GM19238 (cell line): Measurements from ENCODE around the gene IFNL2.
A peak's percentile ranks its signal among the peaks of the same experiment; 100 is the strongest.
"Not testable (repeated sequence)": the region's sequence is repeated elsewhere in the genome, so short reads cannot be mapped to it uniquely, and the experiment has no call there.

Experiments used
- DNase-seq: peaks from one replicate; pipeline ENCODE4 v3.0.0; 2011; ENCODE audit warnings: low spot score; ENCODE audit not compliant: insufficient read length

Gene IFNL2

GRCh38 chr19:39268085-39268484 is at the start of gene IFNL2:
Gene IFNL2 (plus strand): TSS chr19:39268396. CDS start chr19:39268569, 173 bp downstream.
- DNase-seq = not testable (repeated sequence)

- DNase-seq = not testable (repeated sequence)
Observed at GRCh38 chr19:39219108-39219507, 49.1 kb upstream of the IFNL2 start.

- DNase-seq = no peak
Observed at GRCh38 chr19:39223703-39224279, 44.4 kb upstream of the IFNL2 start.

DNA sequence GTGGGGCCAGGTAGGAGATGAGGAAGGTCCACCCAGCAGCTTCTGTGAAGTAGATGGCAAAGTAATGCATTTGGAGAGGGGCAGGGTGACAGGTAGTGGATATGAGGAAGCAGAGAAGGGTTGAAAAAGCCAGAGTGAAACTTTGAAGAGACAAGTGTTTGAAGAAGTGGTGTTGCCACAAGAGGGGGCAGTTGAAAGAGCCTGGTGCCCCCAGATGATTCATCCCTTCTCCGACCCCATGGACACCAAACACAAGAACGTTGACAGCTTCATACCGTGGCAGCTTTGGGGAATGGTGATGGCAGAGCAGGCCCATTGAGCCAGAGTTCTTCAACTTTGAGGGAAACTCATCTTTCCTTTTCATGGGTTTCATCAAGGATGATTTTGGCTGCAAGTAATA is 43.3 kb upstream of the IFNL2 start:
- DNase-seq = no peak

- no peak for DNase-seq
Observed at GRCh38 chr19:39230096-39230764, 38.0 kb upstream of the IFNL2 start.

DNA sequence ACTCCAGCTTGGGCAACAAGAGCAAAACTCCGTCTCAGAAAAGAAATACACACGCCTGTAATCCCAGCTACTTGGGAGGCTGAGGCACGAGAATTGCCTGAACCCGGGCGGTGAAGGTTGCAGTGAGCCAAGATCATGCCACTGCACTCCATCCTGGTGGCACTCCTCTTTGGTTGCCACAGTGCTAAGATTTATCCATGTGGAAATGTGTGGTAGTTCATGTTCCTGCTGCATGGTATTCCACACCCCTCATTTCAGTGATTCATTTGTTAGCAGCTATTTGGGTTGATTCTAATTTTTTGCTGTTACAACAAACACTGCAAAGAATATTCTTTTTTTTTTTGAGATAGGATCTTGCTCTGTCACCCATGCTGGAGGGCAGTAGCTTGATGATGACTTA is 35.5 kb upstream of the IFNL2 start:
- no peak for DNase-seq

- DNase-seq = no peak
Observed at GRCh38 chr19:39236527-39236926, 31.7 kb upstream of the IFNL2 start.

DNA sequence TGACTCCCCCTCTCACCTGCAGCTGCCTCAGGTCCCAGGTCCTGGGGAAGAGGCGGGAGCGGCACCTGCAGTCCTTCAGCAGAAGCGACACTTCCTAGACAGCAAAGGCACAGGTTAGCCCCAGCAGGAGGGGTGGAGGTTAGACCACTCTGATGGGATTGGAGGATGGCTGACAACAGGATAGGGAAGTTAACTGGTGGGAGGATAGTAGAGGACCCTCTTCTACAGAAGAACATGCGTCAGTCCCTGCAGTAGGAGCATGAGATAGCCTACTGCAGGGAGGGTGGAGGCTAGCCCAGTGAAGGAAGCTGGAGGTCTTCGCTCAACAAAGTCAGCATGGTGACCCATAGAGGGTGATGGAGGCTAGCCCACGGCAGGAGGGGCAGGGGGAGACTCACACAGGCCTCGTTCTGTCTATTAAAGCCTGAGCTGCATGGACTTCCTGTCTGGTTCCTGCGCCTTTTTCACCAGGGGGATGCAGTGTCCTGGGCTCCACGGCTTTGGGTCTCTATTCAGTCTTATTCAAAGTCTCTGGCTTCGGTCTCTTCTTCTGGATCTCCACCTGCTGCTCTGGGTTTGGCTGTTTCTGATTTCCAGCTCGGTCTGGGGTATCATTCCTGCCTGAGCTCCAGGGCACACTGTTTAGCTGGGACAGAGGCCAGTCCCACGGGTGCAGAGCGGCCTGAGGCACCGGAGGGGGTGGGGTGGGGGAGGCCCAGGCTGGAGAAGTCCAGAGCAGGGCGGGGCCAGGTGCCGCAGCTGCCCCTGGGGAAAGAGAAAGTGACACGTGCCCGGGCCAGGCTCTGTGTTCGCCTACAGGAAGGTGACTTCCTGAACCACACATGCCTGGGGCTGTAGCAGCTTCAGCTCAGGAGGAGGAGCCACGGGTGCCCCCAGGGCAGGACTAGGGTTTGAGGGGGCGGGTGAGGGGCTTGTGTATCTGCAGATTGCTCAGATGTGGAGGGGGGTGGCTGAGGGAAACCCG is 30.7 kb upstream of the IFNL2 start:
- DNase-seq = peak; percentile 62

DNA sequence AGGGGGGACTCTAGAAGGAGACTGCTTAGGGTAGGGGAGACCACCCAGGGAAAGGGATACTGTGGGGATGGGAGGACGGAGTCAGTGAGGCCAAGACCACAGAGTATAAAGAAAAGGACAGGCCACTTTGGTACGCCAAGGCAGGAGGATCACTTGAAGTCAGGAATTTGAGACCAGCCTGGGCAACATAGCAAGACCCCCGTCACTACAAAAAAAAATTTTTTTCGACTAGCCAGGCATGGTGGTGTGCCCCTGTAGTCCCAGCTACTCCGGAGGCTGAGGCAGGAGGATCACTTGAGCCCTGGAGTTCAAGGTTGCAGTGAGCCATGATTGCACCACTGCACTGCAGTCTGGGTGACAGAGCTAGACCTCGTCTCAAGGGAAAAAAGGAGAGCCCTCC is 30.0 kb upstream of the IFNL2 start:
- no peak for DNase-seq

GRCh38 chr19:39238944-39239343 is 29.3 kb upstream of the IFNL2 start:
- DNase-seq = no peak

- no peak for DNase-seq
Observed at GRCh38 chr19:39240421-39240820, 27.8 kb upstream of the IFNL2 start.

DNA sequence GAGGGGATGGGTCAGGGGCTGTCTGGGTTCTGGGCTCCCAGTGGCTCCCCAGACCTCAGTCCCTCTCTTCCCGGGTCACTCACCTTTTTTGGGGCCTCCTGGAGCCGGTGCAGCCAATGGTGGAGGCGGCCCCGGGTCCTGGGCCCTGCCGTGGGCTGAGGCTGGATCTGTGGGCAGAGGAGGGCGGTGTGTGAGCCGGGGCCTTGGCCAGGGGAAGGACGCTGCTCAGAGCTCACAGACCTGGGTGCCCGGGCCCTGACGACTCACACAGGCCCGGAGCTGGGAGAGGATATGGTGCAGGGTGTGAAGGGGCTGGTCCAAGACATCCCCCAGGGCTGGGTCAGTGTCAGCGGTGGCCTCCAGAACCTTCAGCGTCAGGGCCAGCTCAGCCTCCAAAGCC is 24.5 kb upstream of the IFNL2 start:
- not testable (repeated sequence) for DNase-seq

DNA sequence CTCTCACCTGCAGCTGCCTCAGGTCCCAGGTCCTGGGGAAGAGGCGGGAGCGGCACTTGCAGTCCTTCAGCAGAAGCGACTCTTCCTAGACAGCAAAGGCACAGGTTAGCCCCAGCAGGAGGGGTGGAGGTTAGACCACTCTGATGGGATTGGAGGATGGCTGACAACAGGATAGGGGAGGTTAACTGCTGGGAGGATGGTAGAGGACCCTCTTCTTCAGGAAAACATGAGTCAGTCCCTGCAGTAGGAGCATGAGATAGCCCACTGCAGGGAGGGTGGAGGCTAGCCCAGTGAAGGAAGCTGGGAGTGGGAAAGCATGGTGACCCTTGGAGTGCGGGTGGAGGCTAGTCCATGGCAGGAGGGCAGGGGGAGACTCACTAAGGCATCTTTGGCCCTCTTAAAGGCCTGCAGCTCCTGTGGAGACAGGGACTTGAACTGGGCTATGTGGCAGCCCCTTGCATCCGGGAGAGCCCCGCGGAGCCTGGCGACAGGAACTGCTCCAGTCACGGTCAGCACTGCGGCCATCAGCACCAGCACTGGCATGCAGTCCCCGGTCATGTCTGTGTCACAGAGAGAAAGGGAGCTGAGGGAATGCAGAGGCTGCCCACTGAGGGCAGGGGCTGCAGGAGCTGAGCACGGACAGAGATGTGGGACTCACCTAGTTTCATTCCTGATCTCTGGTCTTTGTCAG is 23.6 kb upstream of the IFNL2 start, which contains the start of gene IFNL3:
Gene IFNL3 (minus strand): TSS at position 597 of the 691 bp plus-strand sequence. CDS start 39 bp downstream, at position 558.
- DNase-seq = not testable (repeated sequence)

DNA sequence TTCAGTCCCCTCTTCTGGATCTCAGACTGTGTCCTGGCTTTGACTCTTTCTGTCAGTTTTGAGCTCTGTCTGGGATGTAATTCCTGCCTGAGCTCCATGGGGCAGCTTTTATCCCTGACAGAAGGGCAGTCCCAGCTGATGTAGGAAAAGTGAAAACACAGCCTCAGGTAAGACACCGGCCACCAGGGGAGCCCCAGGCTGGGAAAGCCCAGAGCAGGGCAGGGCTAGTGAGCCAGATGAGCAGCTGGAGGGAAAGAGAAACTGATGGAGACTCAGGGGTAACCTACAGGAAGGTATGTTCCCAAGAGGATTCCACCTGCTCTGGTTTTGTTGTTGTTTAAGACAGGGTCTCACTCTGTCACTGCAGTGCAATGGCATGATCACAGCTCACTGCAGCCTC is 23.0 kb upstream of the IFNL2 start:
- DNase-seq = not testable (repeated sequence)

DNA sequence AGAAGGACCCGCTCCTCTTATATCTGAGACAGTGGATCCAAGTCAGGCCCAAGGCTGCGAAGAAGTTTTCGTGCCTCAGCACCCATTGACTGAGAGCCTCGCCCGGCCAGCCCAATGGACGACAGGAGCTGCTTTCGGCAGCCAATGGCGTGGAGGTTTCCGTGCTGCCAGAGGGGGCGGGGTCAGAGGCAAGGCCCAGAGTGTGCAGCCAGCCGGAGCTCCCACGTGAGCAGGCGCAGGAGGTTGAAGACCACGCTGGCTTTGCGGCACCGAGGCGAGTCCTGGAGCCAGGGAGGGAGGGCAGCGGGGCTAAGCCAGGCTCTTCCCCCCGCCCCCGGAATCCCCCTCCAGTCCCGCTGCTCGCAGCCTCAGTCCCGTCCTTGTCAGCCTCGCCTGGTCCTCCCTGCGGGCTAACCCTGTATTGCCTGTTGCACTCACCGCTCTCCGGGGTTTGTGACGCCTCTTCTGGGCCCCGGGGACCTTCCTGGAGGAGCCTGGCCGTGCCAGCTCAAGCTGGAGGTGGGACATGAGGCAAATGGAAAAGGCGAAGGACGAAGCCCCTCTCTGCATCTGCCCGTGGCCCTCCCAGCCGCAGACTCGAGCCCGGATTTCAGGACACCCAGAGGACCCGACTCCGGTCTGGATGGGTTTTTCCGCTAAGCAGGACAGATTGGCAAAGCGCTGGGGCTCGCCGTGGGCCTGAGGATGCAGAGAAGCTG is 21.1 kb upstream of the IFNL2 start:
- DNase-seq = no peak

GRCh38 chr19:39247701-39248664 is 20.2 kb upstream of the IFNL2 start:
- no peak for DNase-seq

DNA sequence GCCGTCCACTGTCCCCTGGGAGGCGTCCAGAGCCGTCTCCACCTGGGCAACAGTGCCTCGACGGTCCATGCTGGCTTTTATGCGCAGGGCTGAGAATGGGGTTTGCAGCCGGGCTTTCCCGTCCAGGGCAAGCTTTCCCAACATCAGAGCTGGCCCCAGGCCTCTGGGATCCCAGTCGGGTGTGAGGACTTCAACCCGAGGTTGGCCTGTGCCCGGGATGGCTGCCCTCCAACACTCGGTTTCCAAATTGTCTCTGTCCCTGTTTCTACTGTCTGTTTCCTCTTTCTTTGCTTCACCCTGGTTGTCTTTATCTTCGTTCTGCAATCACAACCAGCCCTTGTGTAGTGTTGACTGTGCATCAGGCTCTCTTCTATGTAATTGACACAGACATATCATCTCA is 19.4 kb upstream of the IFNL2 start, which contains the start of gene IFNL4:
Gene IFNL4 (minus strand): TSS at position 51 of the 400 bp plus-strand sequence.
- no peak for DNase-seq

- no peak for DNase-seq
Observed at GRCh38 chr19:39251081-39251480, 17.1 kb upstream of the IFNL2 start.

GRCh38 chr19:39251846-39252245 is 16.4 kb upstream of the IFNL2 start:
- DNase-seq = no peak
